A549 treated with dexamethasone at 1 μM for 4 hours (cell line): ENCODE measurements around the gene RGPD5. TPM values are rescaled to one million over a fixed set of nuclear protein-coding genes. Genes with fewer than 3 reads are reported as not detected.

ENCODE experiments used
- total RNA-seq: library from RNA; stranded (reverse); fragments of 200-300 nt; extraction: Qiagen RNA extraction; gene quantifications from 5 replicates; pipeline ENCODE4 v1.2.3, GENCODE V29; 2022

Gene RGPD5
- 4.6 to 10.0 TPM (median 8.6 TPM) in 5 replicates for total RNA-seq

GRCh38 chr2:109794074-109794737 is at the start of gene RGPD5:
Gene RGPD5 (plus strand): TSS chr2:109794305. CDS start chr2:109794466, 161 bp downstream.

GRCh38 chr2:109898462-109899336 is 104.6 kb downstream of the RGPD5 start, which contains the start of gene LIMS3:
Gene LIMS3 (plus strand): TSS chr2:109898688. CDS start chr2:109898729, 41 bp downstream.

Other genes with a start within 250 kb of the RGPD5 start
- 37.1 to 50.7 TPM (median 48.1 TPM) in 5 replicates for gene SEPTIN10, start 180.3 kb upstream of the RGPD5 start, total RNA-seq
- 7.0 to 10.2 TPM (median 9.2 TPM) in 5 replicates for gene SOWAHC, start 179.9 kb upstream of the RGPD5 start, total RNA-seq
- not detected in 5 replicates for gene LIMS3, start 104.4 kb downstream of the RGPD5 start, total RNA-seq